ENCODE data around the gene PAX5. TPM values are rescaled to one million over a fixed set of nuclear protein-coding genes. Genes with fewer than 3 reads are reported as not detected.

PAX5 gene
- total and polyA plus RNA-seq, 3 donors from 2014 or later: 0.79 to 1.9 (median 1.3) TPM

DNA sequence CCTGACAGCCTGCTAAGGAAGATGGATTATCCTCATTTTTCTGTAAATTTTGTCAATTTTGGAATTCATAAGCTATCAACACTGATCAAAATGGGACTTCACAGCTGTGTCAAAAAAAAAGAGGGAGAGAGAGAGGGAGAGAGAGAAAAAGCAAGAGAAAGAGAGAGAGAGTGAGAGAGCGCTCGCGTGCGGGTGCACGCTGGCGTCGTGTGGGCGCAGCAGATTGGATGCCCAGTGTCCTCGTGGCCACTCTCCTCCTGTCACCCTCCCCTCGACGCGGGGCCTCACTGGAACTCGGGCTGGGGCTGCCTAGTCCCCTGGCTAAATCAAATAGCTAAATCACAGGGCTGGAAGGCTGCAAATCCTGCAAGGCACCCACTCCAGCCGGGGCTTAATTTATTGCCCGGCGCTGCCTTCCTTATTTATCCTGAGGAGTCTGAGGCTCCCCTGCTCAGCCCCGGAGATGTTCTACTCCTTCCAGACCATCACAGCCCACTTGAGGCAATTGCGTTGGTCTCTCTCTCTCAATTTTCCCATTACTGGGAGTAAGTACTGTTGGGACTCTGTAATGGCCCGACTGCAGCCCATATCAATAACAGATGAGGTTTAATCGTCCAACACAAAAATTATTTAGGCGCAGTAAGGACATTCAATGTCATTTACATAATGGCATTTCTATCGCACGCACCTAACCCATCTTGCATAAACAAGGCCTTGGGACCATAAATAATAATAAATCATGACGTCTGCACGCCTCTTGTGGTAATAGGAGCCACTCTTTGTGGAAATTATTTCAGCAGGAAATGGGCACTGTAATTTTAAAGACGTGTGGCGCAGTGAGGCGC lies 94.2 kb downstream of the PAX5 start:
- H3K4me3 ChIP-seq: no peak overlapping the region
- no peaks in the 10 kb centered on the region for H3K4me1 ChIP-seq
- no peak for DNase-seq
- H3K27me3 ChIP-seq: no peaks in the 10 kb centered on the region
- TF ChIP-seq POLR2A (IDR thresholded peaks at IDR 0.05): no peak
- no peaks in the 10 kb centered on the region for H3K9me3 ChIP-seq
- WGBS, 2 donors: 49 to 58% methylated on average over 28 of the region's 28 CpGs
- H3K36me3 ChIP-seq (ENCODE audit: low read depth, missing control alignments): no peaks in the 10 kb centered on the region
- intact Hi-C loops (cut with DNase I; ENCODE audit: low total_unique reads): no loop called here
- H3K27ac ChIP-seq: no peak overlapping the region

DNA sequence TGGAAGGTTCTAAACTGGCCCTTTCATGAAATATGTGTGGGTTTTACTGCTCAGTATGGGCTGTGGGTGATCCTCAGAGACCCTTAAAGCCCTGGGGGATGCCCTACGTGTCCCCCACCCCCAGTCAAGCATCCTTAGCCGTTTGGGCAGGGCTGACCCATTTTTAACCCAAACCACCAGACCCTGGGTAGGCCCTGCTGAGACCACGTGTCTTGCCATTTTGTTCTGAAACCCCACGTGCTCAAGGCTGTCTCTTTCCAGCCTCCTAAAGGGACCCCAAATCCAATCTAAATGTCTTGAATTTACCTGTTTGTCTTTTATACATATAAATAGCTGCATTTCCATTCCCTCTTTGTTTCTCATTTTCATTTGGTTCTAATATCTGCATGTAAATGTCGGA lies 94.9 kb downstream of the PAX5 start:
- Histone ChIP-seq H3K27me3 (no peaks in the 10 kb centered on the region), H3K9me3 (no peaks in the 10 kb centered on the region), H3K4me1 (no peaks in the 10 kb centered on the region), H3K4me3 (no peak overlapping the region), H3K36me3 (ENCODE audit: low read depth, missing control alignments) (no peaks in the 10 kb centered on the region), H3K27ac (no peak overlapping the region)
- intact Hi-C loops (cut with DNase I; ENCODE audit: low total_unique reads): no loop called here
- WGBS, 2 donors: 68 to 75% methylated on average over 5 of the region's 5 CpGs
- no peak for DNase-seq
- no peak for TF ChIP-seq POLR2A (IDR thresholded peaks at IDR 0.05)
- TF ChIP-seq, protein P1, sequence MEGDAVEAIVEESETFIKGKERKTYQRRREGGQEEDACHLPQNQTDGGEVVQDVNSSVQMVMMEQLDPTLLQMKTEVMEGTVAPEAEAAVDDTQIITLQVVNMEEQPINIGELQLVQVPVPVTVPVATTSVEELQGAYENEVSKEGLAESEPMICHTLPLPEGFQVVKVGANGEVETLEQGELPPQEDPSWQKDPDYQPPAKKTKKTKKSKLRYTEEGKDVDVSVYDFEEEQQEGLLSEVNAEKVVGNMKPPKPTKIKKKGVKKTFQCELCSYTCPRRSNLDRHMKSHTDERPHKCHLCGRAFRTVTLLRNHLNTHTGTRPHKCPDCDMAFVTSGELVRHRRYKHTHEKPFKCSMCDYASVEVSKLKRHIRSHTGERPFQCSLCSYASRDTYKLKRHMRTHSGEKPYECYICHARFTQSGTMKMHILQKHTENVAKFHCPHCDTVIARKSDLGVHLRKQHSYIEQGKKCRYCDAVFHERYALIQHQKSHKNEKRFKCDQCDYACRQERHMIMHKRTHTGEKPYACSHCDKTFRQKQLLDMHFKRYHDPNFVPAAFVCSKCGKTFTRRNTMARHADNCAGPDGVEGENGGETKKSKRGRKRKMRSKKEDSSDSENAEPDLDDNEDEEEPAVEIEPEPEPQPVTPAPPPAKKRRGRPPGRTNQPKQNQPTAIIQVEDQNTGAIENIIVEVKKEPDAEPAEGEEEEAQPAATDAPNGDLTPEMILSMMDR (IDR thresholded peaks at IDR 0.05): no peak

DNA sequence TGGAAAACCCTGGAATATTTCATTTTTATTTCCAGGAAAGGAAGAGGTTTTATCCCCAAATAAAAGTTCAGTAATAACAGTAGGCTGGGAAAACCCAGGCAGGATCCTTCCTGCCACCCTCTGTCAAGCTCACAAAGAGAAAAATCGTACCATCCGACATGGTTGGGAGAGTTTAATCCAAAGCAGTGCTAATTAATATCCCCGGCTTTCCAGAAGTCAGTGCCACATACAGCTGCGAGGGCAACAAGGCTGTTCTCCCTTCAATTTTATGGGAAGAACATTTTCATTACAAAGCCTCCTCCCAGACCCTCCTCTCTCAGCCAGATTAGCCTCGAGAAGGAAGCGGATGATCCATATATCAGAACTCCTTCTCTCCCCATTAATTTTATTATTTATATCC lies 95.5 kb downstream of the PAX5 start:
- intact Hi-C loops (cut with DNase I; ENCODE audit: low total_unique reads): no loop called here
- no peak for DNase-seq
- Histone ChIP-seq H3K36me3 (ENCODE audit: low read depth, missing control alignments) (no peaks in the 10 kb centered on the region), H3K27ac (no peak overlapping the region), H3K4me1 (no peaks in the 10 kb centered on the region), H3K27me3 (no peaks in the 10 kb centered on the region), H3K4me3 (no peak overlapping the region), H3K9me3 (no peaks in the 10 kb centered on the region)
- 60 to 62% methylated on average over 6 of the region's 6 CpGs for WGBS, 2 donors
- TF ChIP-seq, protein P1 (IDR thresholded peaks at IDR 0.05): no peak
- TF ChIP-seq POLR2A (IDR thresholded peaks at IDR 0.05): no peak

DNA sequence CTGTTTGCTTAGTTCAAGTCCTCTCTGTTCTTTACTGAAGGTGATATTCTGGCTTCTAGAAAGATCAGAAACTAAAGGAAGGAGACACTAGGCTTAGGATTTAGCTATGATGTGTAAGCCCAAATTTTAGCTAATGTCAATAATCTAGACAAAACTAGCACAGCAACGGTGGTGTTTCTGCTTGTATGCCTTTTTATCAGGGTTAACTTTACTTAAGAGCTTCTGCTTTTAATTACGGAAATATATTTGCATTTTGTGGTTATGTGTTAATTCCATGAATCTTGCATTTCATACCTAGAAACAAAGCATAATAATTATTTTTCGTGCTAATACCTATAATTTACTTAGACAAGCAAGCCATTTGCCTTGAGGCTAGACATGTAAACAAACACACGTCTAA lies 96.1 kb downstream of the PAX5 start:
- DNase-seq: no peak
- H3K4me3 ChIP-seq: no peak overlapping the region
- TF ChIP-seq, protein P1 (IDR thresholded peaks at IDR 0.05): no peak
- TF ChIP-seq POLR2A (IDR thresholded peaks at IDR 0.05): no peak
- H3K4me1 ChIP-seq: no peaks in the 10 kb centered on the region
- no peaks in the 10 kb centered on the region for H3K27me3 ChIP-seq
- no peak overlapping the region for H3K27ac ChIP-seq
- no peaks in the 10 kb centered on the region for H3K9me3 ChIP-seq
- WGBS, 2 donors: 77 to 82% methylated on average over 4 of the region's 4 CpGs
- intact Hi-C loops (cut with DNase I; ENCODE audit: low total_unique reads): no loop called here
- H3K36me3 ChIP-seq (ENCODE audit: low read depth, missing control alignments): no peaks in the 10 kb centered on the region

DNA sequence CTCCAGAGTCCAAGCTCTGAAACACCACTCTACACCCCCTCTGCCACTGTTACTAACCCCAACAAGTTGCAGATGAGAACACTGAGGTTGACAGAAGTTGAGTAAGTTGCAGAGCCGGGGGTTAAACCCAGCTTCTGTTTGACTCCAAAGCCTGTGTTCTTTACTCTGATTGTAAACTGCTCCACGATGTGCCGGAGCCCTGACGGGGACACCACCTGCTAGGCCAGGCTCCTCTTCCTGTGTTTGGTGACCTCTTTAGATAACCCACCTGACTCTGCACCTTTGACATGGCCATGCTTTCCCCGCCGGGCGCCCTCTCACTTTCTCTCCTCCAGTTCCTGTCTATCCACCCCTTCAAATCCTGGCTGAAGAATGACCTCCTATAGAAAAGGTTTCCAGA lies 96.7 kb downstream of the PAX5 start:
- no peaks in the 10 kb centered on the region for H3K9me3 ChIP-seq
- H3K27ac ChIP-seq: no peak overlapping the region
- no peak for TF ChIP-seq POLR2A (IDR thresholded peaks at IDR 0.05)
- TF ChIP-seq, protein P1 (IDR thresholded peaks at IDR 0.05): no peak
- 70 to 75% methylated on average over 7 of the region's 7 CpGs for WGBS, 2 donors
- H3K36me3 ChIP-seq (ENCODE audit: low read depth, missing control alignments): no peaks in the 10 kb centered on the region
- no peak overlapping the region for H3K4me3 ChIP-seq
- no peak for DNase-seq
- H3K27me3 ChIP-seq: no peaks in the 10 kb centered on the region
- H3K4me1 ChIP-seq: no peaks in the 10 kb centered on the region
- intact Hi-C loops (cut with DNase I; ENCODE audit: low total_unique reads): no loop called here
